Measurements from ENCODE around the gene SDK1. TPM values are rescaled to one million over a fixed set of nuclear protein-coding genes. Genes with fewer than 3 reads are reported as not detected.

The SDK1 gene
- total RNA-seq, 2 experiments from 2014 or later: 0.10 to 0.17 TPM

DNA sequence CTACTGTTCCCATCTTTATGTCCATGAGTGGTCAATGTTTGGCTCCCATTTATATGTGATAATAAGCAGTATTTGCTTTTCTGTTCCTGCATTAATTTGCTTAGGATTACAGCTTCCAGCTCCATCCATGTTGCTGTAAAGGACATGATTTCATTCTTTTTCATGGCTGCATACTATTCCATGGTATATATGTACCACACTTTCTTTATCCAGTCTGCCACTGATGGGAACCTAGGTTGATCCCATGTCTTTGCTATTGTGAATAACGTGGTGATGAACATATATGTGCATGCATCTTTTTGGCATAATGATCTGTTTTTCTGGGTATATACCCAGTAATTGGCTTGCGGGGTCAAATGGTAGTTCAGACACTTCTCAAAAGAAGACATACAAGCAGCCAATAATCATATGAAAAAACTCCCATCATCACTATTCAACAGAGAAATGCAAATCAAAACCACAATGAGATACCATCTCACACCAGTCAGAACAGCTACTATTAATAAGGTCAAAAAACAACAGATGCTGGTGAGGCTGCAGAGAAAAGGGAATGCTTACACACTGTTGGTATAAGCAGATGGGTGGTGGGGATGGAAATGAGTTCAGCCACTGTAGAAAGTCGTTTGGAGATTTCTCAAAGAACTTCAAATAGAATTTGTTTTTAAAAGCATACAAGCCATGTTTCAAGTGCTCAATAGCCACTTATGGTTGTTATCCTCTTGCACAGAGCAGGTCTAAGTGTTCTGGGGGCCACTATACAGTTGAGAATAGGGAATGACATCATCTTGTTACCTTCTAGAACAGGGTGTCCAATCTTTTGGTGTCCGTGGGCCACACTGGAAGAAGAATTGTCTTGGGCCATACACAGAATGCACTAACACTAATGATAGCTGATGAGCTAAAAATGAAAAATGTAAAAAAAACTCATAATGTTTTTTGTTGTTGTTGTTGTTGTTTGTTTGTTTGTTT lies 23.2 kb upstream of the SDK1 start:
- Mint-ChIP-seq H3K27me3 (peaks cover 3% of the 10 kb centered on the region), H3K36me3 (ENCODE audit: low read depth) (no peaks in the 10 kb centered on the region), H3K27ac (no peak overlapping the region), H3K4me1 (no peaks in the 10 kb centered on the region), H3K4me3 (no peak overlapping the region), H3K9me3 (no peaks in the 10 kb centered on the region)
- no peak for DNase-seq
- ChIA-PET POLR2A (no interaction called here), CTCF (no interaction called here)

DNA sequence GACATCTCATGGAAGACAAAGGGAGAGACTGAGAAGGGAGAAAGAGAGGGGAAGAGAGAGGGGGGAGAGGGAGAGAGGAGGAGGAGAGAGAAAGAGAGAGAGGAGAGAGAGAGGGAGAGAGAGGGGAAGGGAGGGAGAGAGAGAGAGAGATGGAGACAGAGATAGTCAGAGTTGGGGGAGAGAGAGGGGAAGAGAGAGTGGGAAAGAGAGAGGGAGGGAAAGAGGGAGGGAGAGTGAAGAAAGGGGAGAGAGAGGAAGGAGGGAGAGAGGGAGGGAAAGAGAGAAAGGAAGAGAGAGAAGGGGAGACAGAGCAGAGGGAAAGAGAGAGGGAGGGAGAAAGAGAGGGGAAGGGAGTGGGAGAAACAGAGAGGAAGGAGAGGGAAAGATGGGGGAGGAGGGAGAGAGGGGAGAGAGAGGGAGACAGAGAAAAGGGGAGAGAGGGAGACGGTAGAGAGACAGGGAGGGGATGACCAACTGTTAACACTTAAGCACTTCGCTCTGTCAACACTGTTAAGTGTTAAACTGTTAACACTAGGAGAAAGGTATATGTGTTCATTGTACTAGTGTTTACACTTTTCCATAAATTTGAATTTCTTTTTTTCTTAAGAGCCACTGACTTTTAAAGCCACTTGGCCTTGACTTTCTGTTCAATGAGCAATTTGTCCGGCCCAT lies 21.8 kb upstream of the SDK1 start:
- H3K4me3 Mint-ChIP-seq: no peak overlapping the region
- no peak for DNase-seq
- no peaks in the 10 kb centered on the region for H3K4me1 Mint-ChIP-seq
- peaks cover 3% of the 10 kb centered on the region for H3K27me3 Mint-ChIP-seq
- no peaks in the 10 kb centered on the region for H3K36me3 Mint-ChIP-seq (ENCODE audit: low read depth)
- CTCF ChIA-PET: no interaction called here
- H3K27ac Mint-ChIP-seq: no peak overlapping the region
- no peaks in the 10 kb centered on the region for H3K9me3 Mint-ChIP-seq
- POLR2A ChIA-PET: no interaction called here

DNA sequence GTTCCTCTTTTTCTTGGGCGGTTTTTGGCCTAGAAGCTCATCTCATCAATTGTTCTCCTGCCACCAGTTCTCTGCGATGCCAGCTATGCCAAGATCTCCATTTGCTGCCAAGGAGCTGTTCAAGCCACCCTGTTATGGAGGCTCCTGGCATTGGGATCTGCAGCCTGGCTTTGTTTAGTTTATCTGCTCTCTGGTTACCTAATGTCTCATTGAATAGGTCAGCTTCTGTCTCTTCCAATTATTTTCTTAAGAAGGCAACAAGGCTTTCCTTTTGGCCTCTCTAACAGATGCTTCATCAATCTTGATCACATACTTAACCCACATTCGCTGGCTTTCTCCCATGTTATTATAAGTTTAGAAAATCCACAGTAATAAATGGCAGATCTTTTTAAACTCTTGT lies 20.6 kb upstream of the SDK1 start:
- no peak for DNase-seq
- H3K27ac Mint-ChIP-seq: no peak overlapping the region
- no peaks in the 10 kb centered on the region for H3K9me3 Mint-ChIP-seq
- ChIA-PET CTCF (no interaction called here), POLR2A (no interaction called here)
- H3K4me1 Mint-ChIP-seq: no peaks in the 10 kb centered on the region
- H3K4me3 Mint-ChIP-seq: no peak overlapping the region
- H3K36me3 Mint-ChIP-seq (ENCODE audit: low read depth): no peaks in the 10 kb centered on the region
- peaks cover 3% of the 10 kb centered on the region for H3K27me3 Mint-ChIP-seq

DNA sequence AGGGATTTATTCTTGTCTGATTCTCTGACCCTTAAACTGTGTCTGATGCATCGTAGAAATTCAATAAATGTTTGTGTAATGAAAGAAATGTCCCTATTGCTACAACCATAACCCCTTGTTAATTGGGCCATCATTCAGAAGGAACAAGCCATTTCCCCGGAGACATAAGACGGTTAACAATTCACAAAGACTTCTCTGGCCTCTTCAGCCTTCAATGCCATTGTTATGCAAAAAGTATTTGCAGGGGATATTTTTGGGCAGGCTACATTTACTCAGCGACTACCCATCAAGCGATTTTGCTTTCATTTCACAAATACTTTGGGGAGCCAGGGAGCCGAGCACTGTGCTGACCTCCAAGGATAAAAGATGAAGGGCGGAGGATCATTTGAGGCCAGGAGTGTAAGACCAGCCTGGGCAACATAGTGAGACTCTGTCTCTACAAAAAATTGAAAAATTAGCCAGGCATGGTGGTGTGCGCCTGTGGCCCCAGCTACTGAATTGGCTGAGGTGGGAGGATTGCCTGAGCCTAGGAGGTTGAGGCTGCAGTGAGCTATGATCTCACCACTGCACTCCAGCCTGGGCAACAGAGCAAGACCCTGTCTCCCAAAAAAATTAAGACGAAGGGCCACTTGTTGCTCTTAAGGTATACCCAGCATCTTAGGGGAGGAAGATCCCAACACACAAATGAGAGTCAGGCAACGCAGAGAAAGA lies 20.0 kb upstream of the SDK1 start:
- ChIA-PET POLR2A (no interaction called here), CTCF (interaction anchor here (2.2 kb wide), 1 partner anchor 13 kb away, joined by 5 read pairs; no protein-coding TSS in a partner anchor)
- Mint-ChIP-seq H3K4me1 (no peaks in the 10 kb centered on the region), H3K27ac (no peak overlapping the region), H3K36me3 (ENCODE audit: low read depth) (no peaks in the 10 kb centered on the region), H3K9me3 (no peaks in the 10 kb centered on the region), H3K27me3 (peaks cover 3% of the 10 kb centered on the region), H3K4me3 (no peak overlapping the region)
- DNase-seq: no peak

DNA sequence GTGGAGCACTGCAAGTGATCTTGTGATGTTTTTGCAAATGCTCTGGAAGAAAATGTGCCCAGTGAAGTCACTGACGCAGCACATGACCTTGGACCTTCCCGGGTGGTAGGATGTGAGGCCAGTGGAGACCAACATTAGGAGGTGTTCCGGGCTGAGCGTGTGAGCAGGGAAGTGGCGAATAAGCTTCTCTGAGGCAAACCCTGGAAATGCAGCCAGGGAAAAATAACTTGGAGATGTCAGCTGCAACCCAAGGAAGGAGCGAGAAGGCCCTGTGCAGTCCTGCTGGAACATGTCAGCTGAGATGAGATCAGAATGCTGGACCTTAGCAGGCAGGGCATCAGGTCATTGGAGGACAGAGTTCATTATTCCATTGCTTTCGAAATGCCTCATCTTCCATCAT lies 18.6 kb upstream of the SDK1 start:
- no peaks in the 10 kb centered on the region for H3K4me1 Mint-ChIP-seq
- ChIA-PET CTCF (interaction anchor here (1.0 to 2.2 kb wide), 2 partner anchors 14 to 395 kb away, joined by 4 to 5 read pairs; no protein-coding TSS in a partner anchor), POLR2A (no interaction called here)
- no peaks in the 10 kb centered on the region for H3K36me3 Mint-ChIP-seq (ENCODE audit: low read depth)
- H3K27me3 Mint-ChIP-seq: peaks cover 3% of the 10 kb centered on the region
- no peak for DNase-seq
- H3K9me3 Mint-ChIP-seq: no peaks in the 10 kb centered on the region
- no peak overlapping the region for H3K4me3 Mint-ChIP-seq
- no peak overlapping the region for H3K27ac Mint-ChIP-seq

DNA sequence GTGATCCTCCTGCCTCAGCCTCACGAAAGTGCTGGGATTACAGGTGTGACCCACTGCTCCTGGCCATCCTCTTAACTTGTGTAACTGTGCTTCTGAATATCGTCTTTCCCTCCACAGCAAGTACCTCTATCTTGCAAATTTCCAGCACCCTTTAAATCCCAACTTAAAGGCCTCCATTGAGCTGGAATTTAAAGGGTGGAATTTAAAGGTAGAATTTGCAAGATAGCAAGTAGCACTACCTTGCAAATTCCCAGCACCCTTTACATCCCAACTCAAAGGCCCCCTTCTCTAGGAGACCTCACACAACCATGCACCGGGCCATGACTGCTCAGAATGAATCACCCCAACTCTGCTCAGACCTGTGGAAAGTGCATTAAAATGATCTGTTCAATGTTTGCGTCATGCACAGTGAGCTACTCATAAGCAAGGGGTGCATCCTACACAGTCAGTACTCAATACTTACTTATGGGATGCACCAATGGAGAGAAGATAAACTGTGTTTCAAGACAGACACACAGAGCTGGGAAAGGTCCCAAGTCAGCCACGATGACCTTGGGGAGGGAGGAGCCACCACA lies 17.8 kb upstream of the SDK1 start:
- Mint-ChIP-seq H3K4me1 (no peaks in the 10 kb centered on the region), H3K27ac (no peak overlapping the region), H3K4me3 (no peak overlapping the region), H3K36me3 (ENCODE audit: low read depth) (no peaks in the 10 kb centered on the region), H3K9me3 (no peaks in the 10 kb centered on the region), H3K27me3 (peaks cover 3% of the 10 kb centered on the region)
- DNase-seq: no peak
- ChIA-PET CTCF (interaction anchor here (2.2 kb wide), 1 partner anchor 15 kb away, joined by 5 read pairs; no protein-coding TSS in a partner anchor), POLR2A (no interaction called here)

DNA sequence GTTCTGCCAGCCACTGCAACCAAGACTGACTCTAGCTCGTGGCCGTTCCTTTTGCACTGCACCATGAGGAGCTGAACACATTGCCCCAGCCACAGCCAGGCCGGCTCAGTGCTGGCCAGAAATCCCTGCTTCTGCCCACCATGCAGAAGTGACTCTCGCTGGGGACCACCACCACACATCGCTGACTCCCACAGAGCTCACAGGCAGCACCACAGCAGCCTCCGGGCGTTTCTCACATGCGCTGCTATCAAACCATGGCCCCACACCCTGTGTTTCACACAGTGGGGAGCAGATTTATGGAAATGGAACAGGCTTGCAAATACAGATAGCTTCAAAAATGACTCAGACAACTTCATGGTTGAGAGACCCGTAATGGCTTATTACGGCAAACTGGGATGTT lies 15.4 kb upstream of the SDK1 start:
- Mint-ChIP-seq H3K27me3 (no peaks in the 10 kb centered on the region), H3K4me1 (no peaks in the 10 kb centered on the region), H3K9me3 (no peaks in the 10 kb centered on the region), H3K36me3 (ENCODE audit: low read depth) (no peaks in the 10 kb centered on the region), H3K4me3 (no peak overlapping the region), H3K27ac (no peak overlapping the region)
- POLR2A ChIA-PET: no interaction called here
- no peak for DNase-seq
- CTCF ChIA-PET: interaction anchor here (0.5 kb wide), 1 partner anchor 24 kb away, joined by 3 read pairs; no protein-coding TSS in a partner anchor

DNA sequence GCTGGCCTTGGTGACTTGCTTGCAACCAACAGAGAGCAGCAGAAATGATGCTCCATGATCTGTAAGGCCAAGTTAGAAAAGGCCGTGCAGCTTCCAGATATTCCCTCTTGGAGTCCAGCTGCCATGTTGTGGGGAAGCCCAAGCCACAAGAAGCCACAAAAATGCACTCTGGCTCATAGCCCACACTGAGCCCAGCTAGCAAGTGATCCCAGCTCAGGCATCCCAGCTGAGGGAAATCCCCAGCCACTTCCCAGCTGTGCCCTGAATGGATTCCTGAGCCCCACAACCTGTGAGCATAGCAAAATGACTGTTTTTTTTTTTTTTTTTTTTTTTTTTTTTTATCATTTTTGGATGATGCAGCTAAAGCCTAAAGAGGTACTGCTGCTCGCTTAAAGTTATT lies 11.1 kb upstream of the SDK1 start:
- H3K36me3 Mint-ChIP-seq (ENCODE audit: low read depth): no peaks in the 10 kb centered on the region
- no peaks in the 10 kb centered on the region for H3K9me3 Mint-ChIP-seq
- ChIA-PET CTCF (interaction anchor here (0.6 to 1.6 kb wide), 4 partner anchors 10 to 553 kb away, joined by 3 to 5 read pairs (median 4); no protein-coding TSS in a partner anchor), POLR2A (no interaction called here)
- H3K4me3 Mint-ChIP-seq: no peak overlapping the region
- H3K27me3 Mint-ChIP-seq: peaks cover 2% of the 10 kb centered on the region
- DNase-seq: no peak
- H3K4me1 Mint-ChIP-seq: no peaks in the 10 kb centered on the region
- no peak overlapping the region for H3K27ac Mint-ChIP-seq

DNA sequence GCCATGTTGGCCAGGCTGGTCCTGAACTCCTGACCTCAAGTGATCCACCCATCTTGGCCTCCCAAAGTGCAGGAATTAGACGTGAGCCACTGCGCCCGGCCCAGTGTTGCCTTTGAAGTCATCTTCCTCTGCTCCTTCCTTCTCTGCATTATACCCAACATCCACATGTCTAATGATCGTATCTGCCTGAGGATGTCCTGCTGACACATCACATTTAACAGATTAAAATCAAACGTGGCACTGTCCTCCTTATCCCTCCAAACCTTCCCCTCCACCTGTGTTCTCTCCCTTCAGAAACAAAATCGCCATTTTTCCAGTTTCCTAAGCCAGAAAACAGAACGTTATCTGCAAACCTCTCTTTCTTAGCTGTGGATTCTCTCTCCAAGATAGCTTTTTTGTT lies 8.4 kb upstream of the SDK1 start:
- POLR2A ChIA-PET: no interaction called here

DNA sequence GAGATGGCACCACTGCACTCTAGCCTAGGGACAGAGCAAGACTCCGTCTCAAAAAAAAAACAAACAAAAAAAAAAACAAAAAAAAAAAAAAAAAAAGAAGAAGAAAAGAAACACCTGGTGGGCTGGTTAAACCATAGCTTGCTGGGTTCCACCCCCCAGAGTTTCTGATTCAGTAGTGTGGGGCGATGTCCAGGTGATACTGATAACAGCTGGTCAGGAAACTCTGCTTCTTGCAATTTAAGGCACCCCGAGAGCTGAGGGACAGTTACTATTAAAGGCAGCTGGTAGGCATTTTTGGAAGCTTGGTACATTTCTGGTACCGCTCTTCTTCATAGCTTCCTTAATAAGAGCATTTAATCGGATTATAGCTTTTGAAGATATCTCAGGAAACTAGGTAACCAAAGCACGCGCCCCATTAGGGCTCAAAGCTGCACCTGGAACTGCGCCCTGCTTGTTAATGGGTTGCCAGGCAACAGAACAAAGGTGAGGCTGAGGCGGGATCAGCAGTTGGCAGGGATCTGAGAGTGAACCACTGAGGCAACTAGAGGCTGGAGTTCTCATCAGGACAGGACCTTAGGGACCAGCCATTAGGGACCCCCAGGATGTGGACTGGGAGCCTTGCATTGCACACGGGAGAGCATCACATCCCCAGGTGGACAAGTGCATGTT lies 6.5 kb upstream of the SDK1 start:
- H3K4me3 Mint-ChIP-seq: no peak overlapping the region
- no peaks in the 10 kb centered on the region for H3K4me1 Mint-ChIP-seq
- no peaks in the 10 kb centered on the region for H3K9me3 Mint-ChIP-seq
- no peaks in the 10 kb centered on the region for H3K36me3 Mint-ChIP-seq (ENCODE audit: low read depth)
- no peak for DNase-seq
- POLR2A ChIA-PET: no interaction called here
- peaks cover 6% of the 10 kb centered on the region for H3K27me3 Mint-ChIP-seq
- no peak overlapping the region for H3K27ac Mint-ChIP-seq
- CTCF ChIA-PET: interaction anchor here (0.6 kb wide), 1 partner anchor 427 kb away, joined by 3 read pairs; no protein-coding TSS in a partner anchor

More for the DNA sequence above, 8.4 kb upstream of the SDK1 start:
- Mint-ChIP-seq H3K27me3 (peaks cover 2% of the 10 kb centered on the region), H3K4me1 (no peaks in the 10 kb centered on the region), H3K36me3 (ENCODE audit: low read depth) (no peaks in the 10 kb centered on the region), H3K27ac (no peak overlapping the region), H3K9me3 (no peaks in the 10 kb centered on the region), H3K4me3 (no peak overlapping the region)
- CTCF ChIA-PET: interaction anchor here (0.6 kb wide), 1 partner anchor 29 kb away, joined by 5 read pairs; no protein-coding TSS in a partner anchor
- DNase-seq: no peak

DNA sequence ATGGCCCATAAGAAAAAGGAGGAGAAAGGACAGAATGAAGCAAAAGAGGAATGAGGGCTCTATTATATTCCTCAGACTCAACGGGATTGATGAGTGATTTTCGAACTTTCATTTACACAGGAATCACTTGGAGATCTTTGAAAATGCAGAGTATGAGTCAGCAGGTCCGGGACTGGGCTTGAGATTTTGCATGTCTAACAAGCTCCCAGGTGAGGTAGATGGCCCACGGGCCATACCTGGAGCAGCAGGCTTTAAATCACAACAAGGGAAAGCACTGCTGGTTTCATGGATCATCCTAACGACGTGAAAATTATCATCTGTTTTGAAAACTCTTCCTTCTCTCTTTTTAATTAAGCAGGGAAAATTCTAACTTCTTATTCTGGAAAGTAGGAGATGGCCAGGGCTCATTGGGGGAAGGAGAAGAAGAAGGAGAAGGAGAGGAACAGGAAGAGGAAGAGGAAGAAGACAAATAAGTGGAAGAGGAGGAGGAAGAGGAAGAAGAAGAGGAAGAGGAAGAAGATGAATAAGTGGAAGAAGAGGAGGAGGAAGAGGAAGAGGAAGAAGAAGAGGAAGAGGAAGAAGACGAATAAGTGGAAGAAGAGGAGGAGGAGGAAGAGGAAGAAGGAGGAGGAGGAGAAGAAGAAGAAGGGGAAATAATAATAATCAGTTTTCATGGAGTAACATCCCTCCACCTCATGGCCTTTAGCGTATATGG lies 3.8 kb upstream of the SDK1 start:
- no peaks in the 10 kb centered on the region for H3K9me3 Mint-ChIP-seq
- H3K36me3 Mint-ChIP-seq (ENCODE audit: low read depth): no peaks in the 10 kb centered on the region
- DNase-seq: no peak
- H3K4me1 Mint-ChIP-seq: peaks cover 7% of the 10 kb centered on the region
- no peak overlapping the region for H3K4me3 Mint-ChIP-seq
- POLR2A ChIA-PET: no interaction called here
- H3K27ac Mint-ChIP-seq: peak overlapping the region; percentile 50
- CTCF ChIA-PET: no interaction called here
- H3K27me3 Mint-ChIP-seq: peaks cover 16% of the 10 kb centered on the region

Data from activated CD4-positive, alpha-beta T cell treated with anti-CD3 and anti-CD28 coated beads, Interleukin-2, amount 10 ng/mL, durations not matched to agents 7 days and 5 days (primary cell).